HG03571 (cell line): Measurements from ENCODE around the gene CTIF.

Experiments
- ATAC-seq: cut with Tn5 transposase; IDR thresholded peaks from one replicate; pipeline ENCODE4 v1.9.1; 2021; ENCODE audit not compliant: unreplicated experiment

CTIF gene

GRCh38 chr18:48573632-48574283 lies 34.9 kb downstream of the CTIF start:
- ATAC-seq: no peak

GRCh38 chr18:48574667-48575300 lies 36.0 kb downstream of the CTIF start:
- ATAC-seq: no peak

- no peak for ATAC-seq
Measured at GRCh38 chr18:48575301-48575657, 36.4 kb downstream of the CTIF start.

- ATAC-seq: no peak
Measured at GRCh38 chr18:48575658-48576456, 37.0 kb downstream of the CTIF start.

- no peak for ATAC-seq
Measured at GRCh38 chr18:48576457-48576771, 37.6 kb downstream of the CTIF start.

GRCh38 chr18:48577478-48578190 lies 38.8 kb downstream of the CTIF start:
- no peak for ATAC-seq

- no peak for ATAC-seq
Measured at GRCh38 chr18:48578289-48578688, 39.5 kb downstream of the CTIF start.

GRCh38 chr18:48580066-48580465 lies 41.2 kb downstream of the CTIF start:
- ATAC-seq: no peak

- no peak for ATAC-seq
Measured at GRCh38 chr18:48580782-48581181, 42.0 kb downstream of the CTIF start.

- no peak for ATAC-seq
Measured at GRCh38 chr18:48581206-48581605, 42.4 kb downstream of the CTIF start.

- ATAC-seq: no peak
Measured at GRCh38 chr18:48581941-48582340, 43.1 kb downstream of the CTIF start.

GRCh38 chr18:48582946-48583345 lies 44.1 kb downstream of the CTIF start:
- no peak for ATAC-seq

GRCh38 chr18:48583573-48583972 lies 44.7 kb downstream of the CTIF start:
- ATAC-seq: no peak

- ATAC-seq: no peak
Measured at GRCh38 chr18:48589797-48590519, 51.1 kb downstream of the CTIF start.

- no peak for ATAC-seq
Measured at GRCh38 chr18:48590678-48591077, 51.8 kb downstream of the CTIF start.

GRCh38 chr18:48592540-48593171 lies 53.8 kb downstream of the CTIF start:
- ATAC-seq: no peak

- no peak for ATAC-seq
Measured at GRCh38 chr18:48594471-48595094, 55.8 kb downstream of the CTIF start.

- ATAC-seq: no peak
Measured at GRCh38 chr18:48595703-48596218, 56.9 kb downstream of the CTIF start.

GRCh38 chr18:48597110-48597509 lies 58.3 kb downstream of the CTIF start:
- no peak for ATAC-seq

GRCh38 chr18:48597671-48598070 lies 58.8 kb downstream of the CTIF start:
- no peak for ATAC-seq
